Measurements from ENCODE around the gene MYEOV.

Gene MYEOV

GRCh38 chr11:69302447-69303020, 8.6 kb downstream of the MYEOV start:
- no peak for DNase-seq

GRCh38 chr11:69303427-69303826, 9.5 kb downstream of the MYEOV start:
- DNase-seq = no peak

GRCh38 chr11:69304258-69304657, 10.3 kb downstream of the MYEOV start:
- no peak for DNase-seq

- DNase-seq = no peak
These were observed 10.7 kb downstream of the MYEOV start for GRCh38 chr11:69304686-69305085.

- no peak for DNase-seq
These were observed 12.1 kb downstream of the MYEOV start for GRCh38 chr11:69305885-69306540.

GRCh38 chr11:69306821-69307220, 12.9 kb downstream of the MYEOV start:
- no peak for DNase-seq

GRCh38 chr11:69307421-69307820, 13.5 kb downstream of the MYEOV start:
- DNase-seq = no peak

GRCh38 chr11:69307871-69308431, 14.0 kb downstream of the MYEOV start:
- DNase-seq = no peak

- no peak for DNase-seq
These were observed 14.5 kb downstream of the MYEOV start for GRCh38 chr11:69308491-69308911.

GRCh38 chr11:69308936-69309615, 15.1 kb downstream of the MYEOV start:
- no peak for DNase-seq

- no peak for DNase-seq
These were observed 15.8 kb downstream of the MYEOV start for GRCh38 chr11:69309631-69310280.

- no peak for DNase-seq
These were observed 16.4 kb downstream of the MYEOV start for GRCh38 chr11:69310351-69310750.

- DNase-seq = no peak
These were observed 17.2 kb downstream of the MYEOV start for GRCh38 chr11:69310934-69311766.

GRCh38 chr11:69311767-69312385, 17.9 kb downstream of the MYEOV start:
- DNase-seq = peak; percentile 99

- peak; percentile 39 to 54 for DNase-seq
These were observed 18.8 kb downstream of the MYEOV start for GRCh38 chr11:69312453-69313404.

- DNase-seq = no peak
These were observed 20.0 kb downstream of the MYEOV start for GRCh38 chr11:69313992-69314391.

GRCh38 chr11:69314555-69314954, 20.6 kb downstream of the MYEOV start:
- DNase-seq = no peak

GRCh38 chr11:69316956-69317355, 23.0 kb downstream of the MYEOV start:
- DNase-seq = no peak

GRCh38 chr11:69317401-69318092, 23.6 kb downstream of the MYEOV start:
- no peak for DNase-seq

- DNase-seq = no peak
These were observed 24.1 kb downstream of the MYEOV start for GRCh38 chr11:69318093-69318420.

Measured in Kasumi-1 (cell line).